PC-3 (cell line): ENCODE data around the gene FOXP1. TPM values are rescaled to one million over a fixed set of nuclear protein-coding genes. Genes with fewer than 3 reads are reported as not detected.

ENCODE experiments used
- ATAC-seq: fragments of 200-7000 bp; cut with Tn5 transposase; 2 replicates; pipeline ENCODE4 v1.9.1; 2020; ENCODE audit warnings: mild to moderate bottlenecking, moderate library complexity
- BruUV-seq: library from RNA; stranded (reverse); fragments of 400-500 nt; replicated peaks from 2 replicates; lab custom pipeline; 2021; lab: Mats Ljungman, UMichigan
- CTCF ChIA-PET: fragments of 300-600 bp; sonication (Branson Sonifier 250); formaldehyde crosslinking; loops from one replicate; lab custom pipeline; 2022; ENCODE audit warnings: antibody characterized with exemption; lab: Charles Lee
- POLR2A ChIA-PET: fragments of 300-600 bp; sonication (Branson Sonifier 250); formaldehyde crosslinking; loops from one replicate; lab custom pipeline; 2022; ENCODE audit warnings: antibody characterized with exemption; ENCODE audit not compliant: unreplicated experiment; lab: Charles Lee
- DNase-seq: peaks from one replicate; pipeline ENCODE4 v3.0.0-alpha.2; 2015
- H2AFZ ChIP-seq: fragments of 300-600 bp; sonication (generic); 2 replicates; pipeline ENCODE4 v1.6.0; 2016; ENCODE audit warnings: antibody characterized with exemption, low read length
- H3F3A ChIP-seq: fragments of 300-600 bp; sonication (generic); one replicate; pipeline ENCODE4 v1.6.0; 2017; ENCODE audit warnings: antibody characterized with exemption, low read length, control low read depth, mild to moderate bottlenecking; ENCODE audit not compliant: unreplicated experiment
- H3K27ac ChIP-seq: fragments of 300-600 bp; sonication (generic); 2 replicates; pipeline ENCODE4 v1.5.1; 2016; ENCODE audit warnings: mild to moderate bottlenecking, low read length
- H3K27me3 ChIP-seq: fragments of 300-600 bp; sonication (generic); 2 replicates; pipeline ENCODE4 v1.6.1; 2016; ENCODE audit warnings: low read length, mixed read lengths
- H3K36me3 ChIP-seq: fragments of 300-600 bp; sonication (generic); 2 replicates; pipeline ENCODE4 v1.6.1; 2016; ENCODE audit warnings: low read depth, mixed run types, low read length, mixed read lengths
- H3K4me1 ChIP-seq: fragments of 300-600 bp; sonication (generic); 2 replicates; pipeline ENCODE4 v1.5.1; 2016; ENCODE audit warnings: low read length; ENCODE audit not compliant: insufficient read depth
- H3K4me2 ChIP-seq: fragments of 300-600 bp; sonication (generic); 2 replicates; pipeline ENCODE4 v1.6.0; 2016; ENCODE audit warnings: low read length
- H3K4me3 ChIP-seq: fragments of 300-600 bp; sonication (generic); 2 replicates; pipeline ENCODE4 v1.5.1; 2016; ENCODE audit warnings: mild to moderate bottlenecking, low read length, mixed read lengths
- H3K79me2 ChIP-seq: fragments of 300-600 bp; sonication (generic); 2 replicates; pipeline ENCODE4 v1.6.1; 2017; ENCODE audit warnings: low read length, mixed read lengths
- H3K9ac ChIP-seq: fragments of 300-600 bp; sonication (generic); 2 replicates; pipeline ENCODE4 v1.6.0; 2016; ENCODE audit warnings: mild to moderate bottlenecking, low read length
- H3K9me2 ChIP-seq: fragments of 300-600 bp; sonication (generic); replicated peaks from 2 replicates; pipeline ENCODE4 v1.6.1; 2016; ENCODE audit warnings: mixed run types, low read length, mixed read lengths
- H3K9me3 ChIP-seq: fragments of 300-600 bp; sonication (generic); 2 replicates; pipeline ENCODE4 v1.6.1; 2016; ENCODE audit warnings: low read length, mixed read lengths
- H4K20me1 ChIP-seq: fragments of 300-600 bp; sonication (generic); 2 replicates; pipeline ENCODE4 v1.6.1; 2016; ENCODE audit warnings: low read length, mixed read lengths
- CTCF ChIP-seq: fragments of 300-600 bp; sonication (generic); conservative IDR thresholded peaks from 2 replicates; pipeline ENCODE4 v1.5.1; 2017; ENCODE audit warnings: antibody characterized with exemption, low read depth, mild to moderate bottlenecking, low read length
- EZH2 ChIP-seq: fragments of 300-600 bp; sonication (generic); IDR thresholded peaks from one replicate; pipeline ENCODE4 v1.6.1; 2017; ENCODE audit warnings: antibody characterized with exemption, mild to moderate bottlenecking, low read length; ENCODE audit not compliant: unreplicated experiment
- EZH2phosphoT487 ChIP-seq: fragments of 300-600 bp; sonication (generic); IDR thresholded peaks from 2 replicates; pipeline ENCODE4 v1.6.1; 2018; ENCODE audit warnings: mild to moderate bottlenecking, antibody characterized with exemption, low read length, borderline replicate concordance
- intact Hi-C: fragments of 100-400 bp; cut with micrococcal nuclease; formaldehyde crosslinking; loops from 2 replicates; pipeline ENCODE4 v1.9.0; 2023
- total RNA-seq: library from RNA; depleted of rRNA; stranded (reverse); fragments of >200 nt; gene quantifications from 2 replicates; pipeline ENCODE4 v1.2.3, GENCODE V29; 2014

FOXP1 gene
- total RNA-seq, 1 experiment from 2014 or later, result 35.3 TPM

GRCh38 chr3:71028184-71028583, 555.3 kb downstream of the FOXP1 start:
- Histone ChIP-seq H3F3A (no peaks in the 10 kb centered on the region), H2AFZ (no peak overlapping the region), H3K79me2 (0 out of 2 replicates have a peak, but pooled peaks cover 7% of the 10 kb centered on the region), H4K20me1 (no peaks in the 10 kb centered on the region), H3K4me3 (no peak overlapping the region), H3K27ac (no peak overlapping the region), H3K4me1 (peaks cover 44% of the 10 kb centered on the region), H3K4me2 (no peak overlapping the region), H3K9ac (no peak overlapping the region), H3K36me3 (no peaks in the 10 kb centered on the region), H3K27me3 (no peaks in the 10 kb centered on the region), H3K9me3 (no peaks in the 10 kb centered on the region), H3K9me2 (no peaks in the 10 kb centered on the region)
- TF ChIP-seq EZH2phosphoT487 (no peak), EZH2 (no peak), CTCF (no peak)
- intact Hi-C loops, result no loop called here
- no peak for DNase-seq
- POLR2A ChIA-PET, result no interaction called here
- no peak for ATAC-seq
- CTCF ChIA-PET, result no interaction called here
- no TSS peak for BruUV-seq

GRCh38 chr3:71026634-71027578, 556.6 kb downstream of the FOXP1 start:
- Histone ChIP-seq H3K9me3 (no peaks in the 10 kb centered on the region), H3F3A (no peaks in the 10 kb centered on the region), H3K4me2 (peak overlapping the region; percentile 15), H3K36me3 (no peaks in the 10 kb centered on the region), H3K4me3 (no peak overlapping the region), H3K27me3 (no peaks in the 10 kb centered on the region), H3K9ac (no peak overlapping the region; the same call in 1 of the 2 replicates), H2AFZ (no peak overlapping the region), H3K27ac (peak overlapping the region; percentile 77), H3K4me1 (peaks cover 44% of the 10 kb centered on the region), H3K9me2 (no peaks in the 10 kb centered on the region), H3K79me2 (0 out of 2 replicates have a peak, but pooled peaks cover 7% of the 10 kb centered on the region), H4K20me1 (no peaks in the 10 kb centered on the region)
- ChIA-PET POLR2A (no interaction called here), CTCF (no interaction called here)
- BruUV-seq, result TSS peak; percentile 27
- TF ChIP-seq EZH2phosphoT487 (no peak), CTCF (no peak), EZH2 (no peak)
- intact Hi-C loops, result loop anchor here (1.0 to 2.0 kb wide), 4 partner anchors 8 to 38 kb away; no protein-coding TSS in a partner anchor
- ATAC-seq (peak; percentile 83), DNase-seq (peak; percentile 73)

- no peak for ATAC-seq
- 0 out of 2 replicates have a peak, but pooled peaks cover 7% of the 10 kb centered on the region for H3K79me2 ChIP-seq
Observed at GRCh38 chr3:71025516-71025915, 558.0 kb downstream of the FOXP1 start.

More at GRCh38 chr3:71025516-71025915, 558.0 kb downstream of the FOXP1 start:
- peak overlapping the region; percentile 63 for H3K4me2 ChIP-seq
- no peaks in the 10 kb centered on the region for H3K27me3 ChIP-seq
- no peak overlapping the region for H2AFZ ChIP-seq
- peak; percentile 47 for DNase-seq
- no peak for TF ChIP-seq EZH2
- TF ChIP-seq CTCF, result no peak
- TF ChIP-seq EZH2phosphoT487, result no peak
- no peak overlapping the region for H3K4me3 ChIP-seq
- H3K36me3 ChIP-seq, result no peaks in the 10 kb centered on the region
- ChIA-PET CTCF (no interaction called here), POLR2A (no interaction called here)
- H4K20me1 ChIP-seq, result no peaks in the 10 kb centered on the region
- H3K9me2 ChIP-seq, result no peaks in the 10 kb centered on the region
- H3K27ac ChIP-seq, result peak overlapping the region; percentile 77
- intact Hi-C loops, result no loop called here
- no peaks in the 10 kb centered on the region for H3K9me3 ChIP-seq
- BruUV-seq, result no TSS peak
- H3K9ac ChIP-seq, result peak overlapping the region; percentile 48; the same call in 1 of the 2 replicates
- peaks cover 32% of the 10 kb centered on the region for H3K4me1 ChIP-seq
- no peaks in the 10 kb centered on the region for H3F3A ChIP-seq
